ENCODE data around the gene FLNB. TPM values are rescaled to one million over a fixed set of nuclear protein-coding genes. Genes with fewer than 3 reads are reported as not detected.

FLNB gene
- total RNA-seq, 1 experiment from 2014 or later: 83.4 TPM

- no CpG with 5 or more reads among the region's 6 CpGs for WGBS (ENCODE audit: extremely low coverage, insufficient read length, low lambda C conversion rate)
Observed at GRCh38 chr3:58119186-58119585, 111.0 kb downstream of the FLNB start.

More at GRCh38 chr3:58119186-58119585, 111.0 kb downstream of the FLNB start:
- H3K18ac ChIP-seq (ENCODE audit: insufficient read length, low read depth, low read length): no peak overlapping the region
- H3K14ac ChIP-seq (ENCODE audit: insufficient read depth, low read length): no peak overlapping the region
- no peaks in the 10 kb centered on the region for H4K20me1 ChIP-seq (ENCODE audit: control insufficient read depth, insufficient read depth, insufficient read length)
- no peaks in the 10 kb centered on the region for H3K9me3 ChIP-seq (ENCODE audit: control insufficient read depth, low read depth, low read length)
- H3K4me2 ChIP-seq (ENCODE audit: insufficient read depth, insufficient read length, low read length): no peak overlapping the region
- H2BK120ac ChIP-seq (ENCODE audit: low read depth, low read length, poor library complexity, severe bottlenecking): no peak overlapping the region
- no peak overlapping the region for H2BK12ac ChIP-seq (ENCODE audit: insufficient read length, low read depth, low read length)
- H2BK5ac ChIP-seq (ENCODE audit: insufficient read length, low read length): no peak overlapping the region
- H3K36me3 Mint-ChIP-seq (ENCODE audit: insufficient read depth in 1 of 3, low read depth in 3 of 3): peaks cover 39 to 84% (median 71%) of the 10 kb centered on the region in 3 experiments
- H4K8ac ChIP-seq (replicated peaks; ENCODE audit: insufficient read length, low read depth, low read length): no peak overlapping the region
- H3T11ph ChIP-seq (ENCODE audit: low read length): no peak overlapping the region
- H4K5ac ChIP-seq (ENCODE audit: insufficient read length, low read depth, low read length): no peak overlapping the region
- no peak overlapping the region for H3K23ac ChIP-seq (ENCODE audit: insufficient read length, low read depth, low read length)
- no peak overlapping the region for H2BK20ac ChIP-seq (ENCODE audit: low read depth, low read length, poor library complexity, severe bottlenecking)
- H3K27me3 Mint-ChIP-seq (ENCODE audit: low read depth): no peaks in the 10 kb centered on the region; the same call in 1 of the 2 replicates
- no peaks in the 10 kb centered on the region for H3K4me1 ChIP-seq (ENCODE audit: insufficient read depth, low read length)
- no peak overlapping the region for H4K91ac ChIP-seq (ENCODE audit: insufficient read length, low read depth, low read length)
- DNase-seq: no peak
- no peaks in the 10 kb centered on the region for H3K9me3 Mint-ChIP-seq
- no peak overlapping the region for H3K4me3 Mint-ChIP-seq
- no peak overlapping the region for H3K56ac ChIP-seq (ENCODE audit: insufficient read length, low read depth, low read length)
- TF ChIP-seq, protein P1, sequence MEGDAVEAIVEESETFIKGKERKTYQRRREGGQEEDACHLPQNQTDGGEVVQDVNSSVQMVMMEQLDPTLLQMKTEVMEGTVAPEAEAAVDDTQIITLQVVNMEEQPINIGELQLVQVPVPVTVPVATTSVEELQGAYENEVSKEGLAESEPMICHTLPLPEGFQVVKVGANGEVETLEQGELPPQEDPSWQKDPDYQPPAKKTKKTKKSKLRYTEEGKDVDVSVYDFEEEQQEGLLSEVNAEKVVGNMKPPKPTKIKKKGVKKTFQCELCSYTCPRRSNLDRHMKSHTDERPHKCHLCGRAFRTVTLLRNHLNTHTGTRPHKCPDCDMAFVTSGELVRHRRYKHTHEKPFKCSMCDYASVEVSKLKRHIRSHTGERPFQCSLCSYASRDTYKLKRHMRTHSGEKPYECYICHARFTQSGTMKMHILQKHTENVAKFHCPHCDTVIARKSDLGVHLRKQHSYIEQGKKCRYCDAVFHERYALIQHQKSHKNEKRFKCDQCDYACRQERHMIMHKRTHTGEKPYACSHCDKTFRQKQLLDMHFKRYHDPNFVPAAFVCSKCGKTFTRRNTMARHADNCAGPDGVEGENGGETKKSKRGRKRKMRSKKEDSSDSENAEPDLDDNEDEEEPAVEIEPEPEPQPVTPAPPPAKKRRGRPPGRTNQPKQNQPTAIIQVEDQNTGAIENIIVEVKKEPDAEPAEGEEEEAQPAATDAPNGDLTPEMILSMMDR (conservative IDR thresholded peaks at IDR 0.05): no peak
- H3K79me1 ChIP-seq (ENCODE audit: insufficient read depth, low read depth, low read length, poor library complexity, severe bottlenecking): no peaks in the 10 kb centered on the region
- no peaks in the 10 kb centered on the region for H3K27me3 ChIP-seq (ENCODE audit: insufficient read depth, low read length)
- no peaks in the 10 kb centered on the region for H3K79me2 ChIP-seq (ENCODE audit: insufficient read depth, low read length)
- H3K4me1 Mint-ChIP-seq: no peaks in the 10 kb centered on the region
- no peak overlapping the region for H3K9ac ChIP-seq (ENCODE audit: extremely low read depth, insufficient read length, low read length)
- H3K27ac Mint-ChIP-seq: no peak overlapping the region; a peak in 1 of 7 replicates
- H3K27ac ChIP-seq (ENCODE audit: insufficient read length, low read depth, low read length): no peak overlapping the region
- H3K4ac ChIP-seq (ENCODE audit: low read depth, low read length): no peak overlapping the region
- no peak overlapping the region for H2BK15ac ChIP-seq (ENCODE audit: low read depth, low read length)
- no peak overlapping the region for H2AFZ ChIP-seq (ENCODE audit: low read length)
- H3K23me2 ChIP-seq (ENCODE audit: insufficient read length, low read depth, low read length, poor library complexity, severe bottlenecking): no peaks in the 10 kb centered on the region
- H2AK5ac ChIP-seq (ENCODE audit: insufficient read length, low read length): no peak overlapping the region

Measured in H9 (cell line).